Gastrocnemius medialis (tissue), 4 donors: Measurements from ENCODE around the gene CRABP2. TPM values are rescaled to one million over a fixed set of nuclear protein-coding genes. Genes with fewer than 3 reads are reported as not detected.
A peak's percentile ranks its signal among the peaks of the same experiment; 100 is the strongest.

Experiments used
- ATAC-seq, 2 donors: fragments of 150-250 bp; one replicate each; pipeline ENCODE4 v1.9.1; 2016
- DNase-seq, 2 donors: peaks; one replicate each; pipeline ENCODE4 v3.0.0-alpha.2; 2019
- H3K27ac ChIP-seq, 4 donors: fragments of 200-600 bp; sonication (generic); 1 replicate in 1 of 4; 2 replicates in 3 of 4; pipeline ENCODE4 v1.5.1; 2016 to 2018; ENCODE audit warnings: mild to moderate bottlenecking in 2 of 4, moderate library complexity in 1 of 4
- H3K27me3 ChIP-seq, 3 donors: fragments of 200-600 bp; sonication (generic) in 2 of 3; 1 replicate in 1 of 3; 2 replicates in 2 of 3; pipeline versions ENCODE4 v1.5.1 to v1.6.0; 2016 to 2019; ENCODE audit warnings: mild to moderate bottlenecking in 1 of 3, moderate library complexity in 1 of 3
- H3K36me3 ChIP-seq, 2 donors: fragments of 200-600 bp; sonication (generic) in 1 of 2; one replicate each; pipeline ENCODE4 v1.5.1; 2017 to 2018
- H3K4me1 ChIP-seq, 2 donors: fragments of 200-600 bp; sonication (generic) in 1 of 2; one replicate each; pipeline ENCODE4 v1.5.1; 2016 to 2017; ENCODE audit warnings: mild to moderate bottlenecking in 2 of 2
- H3K4me3 ChIP-seq, 4 donors: fragments of 200-600 bp; sonication (generic) in 3 of 4; 1 replicate in 1 of 4; 2 replicates in 3 of 4; pipeline ENCODE4 v1.5.1; 2016 to 2019; ENCODE audit warnings: mild to moderate bottlenecking in 2 of 4
- H3K9me3 ChIP-seq, 3 donors: fragments of 200-600 bp; sonication (generic) in 2 of 3; 1 replicate in 1 of 3; 2 replicates in 2 of 3; pipeline ENCODE4 v1.5.1; 2016 to 2019
- CTCF ChIP-seq, 5 experiments: fragments of 450-650 bp in 3 of 5; fragments of 200-600 bp in 2 of 5; sonication (generic) in 2 of 5; IDR thresholded peaks in 4 of 5; conservative IDR thresholded peaks in 1 of 5; 1 replicate in 4 of 5; 2 replicates in 1 of 5; pipeline ENCODE4 v1.5.1; 2016 to 2019; ENCODE audit warnings: antibody characterized with exemption in 5 of 5, mild to moderate bottlenecking in 3 of 5, moderate library complexity in 3 of 5
- POLR2A ChIP-seq, 2 donors: fragments of 450-650 bp; IDR thresholded peaks; one replicate each; pipeline ENCODE4 v1.6.1; 2017; ENCODE audit warnings: antibody characterized with exemption in 2 of 2, mild to moderate bottlenecking in 2 of 2, moderate library complexity in 2 of 2
- in situ Hi-C, 4 donors: fragments of 200-750 bp; cut with MboI; loops; one replicate each; pipeline versions ENCODE4 v1.15.0 to v1.8.0; 2017; ENCODE audit warnings: low sequenced_read_pairs in 4 of 4
- intact Hi-C: fragments of 100-400 bp; cut with DNase I; formaldehyde crosslinking; loops from one replicate; pipeline ENCODE4 v1.15.1; 2023; ENCODE audit warnings: low total_unique reads
- total RNA-seq, 4 donors: library from RNA; depleted of rRNA; stranded (reverse); fragments of >200 nt; gene quantifications; one replicate each; pipeline versions ENCODE4 v1.1.0 to v1.2.3, GENCODE V29; 2016

CRABP2 gene
- total RNA-seq, 4 donors from 2014 or later = 0.98 to 1.3 TPM; not detected in 2

- Histone ChIP-seq H3K36me3 (no peaks in the 10 kb centered on the region), H3K27me3 (no peaks in the 10 kb centered on the region), H3K9me3 (no peaks in the 10 kb centered on the region), H3K27ac (peak overlapping the region; percentile 91 to 97 (median 94)), H3K4me3 (no peak overlapping the region), H3K4me1 (peaks cover 88% of the 10 kb centered on the region in 2 donors)
- DNase-seq (peak; percentile 92 to 97), ATAC-seq (peak; percentile 67 to 73)
- in situ Hi-C loops = no loop called here
- intact Hi-C loops = loop anchor here (5.0 to 10.0 kb wide), 5 partner anchors 79 to 538 kb away; partner anchors contain the start of genes MEF2D, MRPL24 and PEAR1
- TF ChIP-seq CTCF (IDR thresholded peaks at IDR 0.05 in 4 of 5, conservative IDR thresholded peaks at IDR 0.05 in 1 of 5) = no peak
- peak; percentile 33 to 70 for TF ChIP-seq POLR2A (IDR thresholded peaks at IDR 0.05)
Observed at GRCh38 chr1:156663178-156663577, 42.2 kb downstream of the CRABP2 start.

- Histone ChIP-seq H3K4me1 (peaks cover 86 to 87% of the 10 kb centered on the region in 2 donors), H3K27me3 (no peaks in the 10 kb centered on the region), H3K27ac (peak overlapping the region; percentile 91 to 97 (median 94)), H3K4me3 (no peak overlapping the region), H3K36me3 (no peaks in the 10 kb centered on the region), H3K9me3 (no peaks in the 10 kb centered on the region)
- ATAC-seq (no peak), DNase-seq (no peak)
- in situ Hi-C loops (no loop called here), intact Hi-C loops (loop anchor here (5.0 to 10.0 kb wide), 5 partner anchors 80 to 538 kb away; partner anchors contain the start of genes MEF2D, MRPL24 and PEAR1)
- TF ChIP-seq POLR2A (IDR thresholded peaks at IDR 0.05) = no peak
- TF ChIP-seq CTCF (IDR thresholded peaks at IDR 0.05 in 4 of 5, conservative IDR thresholded peaks at IDR 0.05 in 1 of 5) = no peak
Observed at GRCh38 chr1:156662800-156663055, 42.7 kb downstream of the CRABP2 start.

- TF ChIP-seq POLR2A (IDR thresholded peaks at IDR 0.05) (no peak), CTCF (IDR thresholded peaks at IDR 0.05 in 4 of 5, conservative IDR thresholded peaks at IDR 0.05 in 1 of 5) (no peak)
- Histone ChIP-seq H3K9me3 (no peaks in the 10 kb centered on the region), H3K27ac (peak overlapping the region; percentile 91 to 97 (median 94)), H3K27me3 (peaks cover under 1 to 2% (median 1%) of the 10 kb centered on the region in 3 donors), H3K4me1 (peaks cover 86% of the 10 kb centered on the region in 2 donors), H3K36me3 (no peaks in the 10 kb centered on the region), H3K4me3 (no peak overlapping the region)
- no peak for DNase-seq
- no peak for ATAC-seq
- intact Hi-C loops = loop anchor here (5.0 to 10.0 kb wide), 5 partner anchors 80 to 537 kb away; partner anchors contain the start of genes MEF2D, MRPL24 and PEAR1
- in situ Hi-C loops = no loop called here
Observed at GRCh38 chr1:156662005-156662799, 43.2 kb downstream of the CRABP2 start.

GRCh38 chr1:156660752-156661112 lies 44.7 kb downstream of the CRABP2 start:
- intact Hi-C loops = loop anchor here (1.0 to 10.0 kb wide), 7 partner anchors 18 to 536 kb away; partner anchors contain the start of genes MEF2D, MRPL24 and PEAR1
- no peaks in the 10 kb centered on the region for H3K9me3 ChIP-seq
- in situ Hi-C loops = no loop called here
- no peaks in the 10 kb centered on the region for H3K36me3 ChIP-seq
- H3K27ac ChIP-seq = peak overlapping the region; percentile 91 to 97 (median 94)
- peak overlapping the region; percentile 16 to 46 (median 17) for H3K4me3 ChIP-seq
- peaks cover 77 to 78% of the 10 kb centered on the region in 2 donors for H3K4me1 ChIP-seq
- DNase-seq = no peak
- peaks cover 8 to 14% (median 13%) of the 10 kb centered on the region in 3 donors for H3K27me3 ChIP-seq
- TF ChIP-seq CTCF (IDR thresholded peaks at IDR 0.05 in 4 of 5, conservative IDR thresholded peaks at IDR 0.05 in 1 of 5) = no peak
- no peak for TF ChIP-seq POLR2A (IDR thresholded peaks at IDR 0.05)
- ATAC-seq = no peak
